HG03439 (cell line): ENCODE measurements around the gene LZTS3.
"Not testable (repeated sequence)": the region's sequence is repeated elsewhere in the genome, so short reads cannot be mapped to it uniquely, and the experiment has no call there.

ENCODE experiments used
- ATAC-seq: cut with Tn5 transposase; IDR thresholded peaks from one replicate; pipeline ENCODE4 v1.9.1; 2021; ENCODE audit warnings: mild to moderate bottlenecking, moderate library complexity; ENCODE audit not compliant: unreplicated experiment

The LZTS3 gene

DNA sequence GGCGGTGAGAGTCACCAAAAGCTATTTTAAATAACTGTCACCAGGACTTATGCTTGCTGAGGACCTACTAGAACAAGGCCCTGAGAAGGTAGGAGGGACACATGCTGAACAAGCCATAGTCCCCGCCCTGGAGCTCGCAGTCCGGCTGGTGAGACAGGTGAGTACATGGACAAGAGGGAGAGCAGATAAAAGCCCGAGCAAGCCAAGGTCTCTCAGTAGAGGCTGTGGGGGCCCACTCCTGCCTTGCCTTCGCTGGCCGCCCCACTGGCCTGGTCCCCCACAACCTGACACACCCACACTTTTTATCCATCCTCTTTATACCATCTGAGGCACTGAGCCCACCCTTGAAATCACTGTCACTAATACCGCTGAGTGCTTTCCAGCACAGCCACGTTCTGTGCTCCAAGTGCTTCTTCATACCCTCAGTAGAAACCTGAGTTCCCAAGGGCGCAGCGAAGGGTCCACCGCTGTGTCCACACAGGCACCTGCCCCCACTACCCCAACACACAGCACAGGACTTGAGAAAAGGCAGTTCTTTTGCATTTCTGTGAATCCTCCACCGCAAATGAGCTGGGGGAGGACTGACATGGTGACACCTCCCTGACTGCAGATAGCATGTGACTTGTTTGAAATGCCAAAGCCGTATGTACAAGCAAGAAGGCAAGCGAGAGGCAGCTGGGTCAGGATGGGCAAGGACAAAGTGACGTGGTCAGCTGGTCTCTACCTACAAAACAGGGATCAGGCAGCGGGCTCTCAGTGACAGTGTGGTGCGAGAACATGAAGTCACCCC is 19.1 kb upstream of the LZTS3 start:
- ATAC-seq: no peak

GRCh38 chr20:3190681-3191111 is 17.3 kb upstream of the LZTS3 start:
- ATAC-seq: no peak

DNA sequence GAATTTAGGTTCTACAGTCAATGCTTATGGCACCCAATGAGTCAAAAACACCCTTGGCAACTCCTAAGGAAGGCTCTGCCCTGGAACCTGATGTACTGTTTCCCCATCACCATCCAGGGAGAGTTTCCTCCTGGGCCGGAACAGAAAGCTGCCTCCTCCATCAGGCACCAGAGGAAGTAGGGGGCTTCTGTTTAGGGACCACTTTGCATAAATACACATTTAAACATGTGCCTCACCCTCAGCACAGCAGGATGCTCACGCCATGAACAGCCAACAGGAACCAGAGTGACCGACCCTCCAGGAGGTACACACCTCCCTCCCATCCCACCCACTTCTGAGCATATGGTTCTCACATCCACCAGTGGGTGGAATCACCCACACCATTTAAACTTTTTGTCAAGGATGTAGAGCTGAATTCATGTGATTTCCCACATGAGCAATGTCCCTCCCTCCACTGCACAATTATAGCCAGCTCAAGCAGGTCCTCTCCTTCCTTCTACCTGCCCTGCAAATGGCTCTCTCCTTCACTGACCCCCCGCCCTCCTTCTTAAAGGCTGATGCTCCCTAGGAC is 16.3 kb upstream of the LZTS3 start:
- no peak for ATAC-seq

GRCh38 chr20:3188823-3189413 is 15.6 kb upstream of the LZTS3 start:
- ATAC-seq: no peak

- ATAC-seq: not testable (repeated sequence)
Observed at GRCh38 chr20:3187861-3188260, 14.5 kb upstream of the LZTS3 start.

DNA sequence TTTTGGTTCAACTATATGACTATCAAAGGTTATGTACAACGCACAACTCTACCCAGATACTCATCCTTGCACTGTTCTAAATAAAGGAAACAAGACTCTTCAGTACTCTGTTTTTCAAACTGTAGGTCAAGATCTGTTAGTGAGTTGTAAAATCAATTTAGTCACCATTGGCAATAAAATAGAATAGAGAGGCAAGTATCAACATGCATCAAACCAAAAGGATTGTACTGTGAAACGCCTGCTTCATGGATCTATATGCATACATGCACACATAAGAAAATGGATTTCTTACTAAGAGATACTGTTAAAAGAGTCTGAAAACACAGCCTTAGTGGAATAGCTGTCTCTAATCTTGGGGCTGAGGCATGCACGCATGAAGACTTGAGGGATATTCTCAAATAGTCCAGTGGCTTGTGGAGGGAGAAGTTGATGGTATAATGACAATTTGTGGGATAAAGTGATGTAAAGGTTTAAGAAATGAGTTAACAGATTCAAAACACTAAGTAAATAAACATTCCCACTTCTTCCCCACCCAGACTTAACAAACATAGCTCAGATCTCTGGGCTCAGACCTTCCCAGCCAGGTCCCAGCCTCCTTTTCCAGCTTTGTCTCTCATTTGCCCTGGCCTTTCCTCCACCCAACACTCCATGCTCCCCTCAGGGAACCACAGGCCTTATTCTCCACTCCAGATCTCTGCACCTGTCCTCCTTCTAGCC is 10.7 kb upstream of the LZTS3 start:
- no peak for ATAC-seq

GRCh38 chr20:3182429-3182828 is 9.1 kb upstream of the LZTS3 start:
- ATAC-seq: not testable (repeated sequence)

- no peak for ATAC-seq
Observed at GRCh38 chr20:3181270-3181669, 7.9 kb upstream of the LZTS3 start.

DNA sequence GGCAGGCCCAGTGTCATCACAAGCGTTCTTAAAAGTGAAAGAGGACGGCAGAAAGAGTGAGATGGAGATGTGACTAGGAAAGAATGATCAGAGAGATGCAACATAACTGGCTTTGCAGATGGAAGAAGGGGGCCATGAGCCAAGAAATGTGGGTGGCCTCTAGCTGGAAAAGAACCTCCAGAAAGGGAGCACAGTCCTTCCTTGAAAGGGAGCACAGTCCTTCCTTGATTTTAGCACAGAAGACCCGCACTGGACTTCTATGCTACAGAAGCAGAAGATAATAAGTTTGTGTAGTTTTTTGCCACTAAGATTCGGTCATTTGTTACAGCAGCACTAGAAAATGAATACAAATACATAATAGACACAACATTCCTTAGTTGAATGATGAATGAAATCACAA is 7.0 kb upstream of the LZTS3 start:
- ATAC-seq: no peak

GRCh38 chr20:3177746-3178485 is 4.6 kb upstream of the LZTS3 start:
- no peak for ATAC-seq

GRCh38 chr20:3175270-3175669 is 1.9 kb upstream of the LZTS3 start:
- no peak for ATAC-seq

- ATAC-seq: no peak
Observed at GRCh38 chr20:3174442-3175261, 1.3 kb upstream of the LZTS3 start.

DNA sequence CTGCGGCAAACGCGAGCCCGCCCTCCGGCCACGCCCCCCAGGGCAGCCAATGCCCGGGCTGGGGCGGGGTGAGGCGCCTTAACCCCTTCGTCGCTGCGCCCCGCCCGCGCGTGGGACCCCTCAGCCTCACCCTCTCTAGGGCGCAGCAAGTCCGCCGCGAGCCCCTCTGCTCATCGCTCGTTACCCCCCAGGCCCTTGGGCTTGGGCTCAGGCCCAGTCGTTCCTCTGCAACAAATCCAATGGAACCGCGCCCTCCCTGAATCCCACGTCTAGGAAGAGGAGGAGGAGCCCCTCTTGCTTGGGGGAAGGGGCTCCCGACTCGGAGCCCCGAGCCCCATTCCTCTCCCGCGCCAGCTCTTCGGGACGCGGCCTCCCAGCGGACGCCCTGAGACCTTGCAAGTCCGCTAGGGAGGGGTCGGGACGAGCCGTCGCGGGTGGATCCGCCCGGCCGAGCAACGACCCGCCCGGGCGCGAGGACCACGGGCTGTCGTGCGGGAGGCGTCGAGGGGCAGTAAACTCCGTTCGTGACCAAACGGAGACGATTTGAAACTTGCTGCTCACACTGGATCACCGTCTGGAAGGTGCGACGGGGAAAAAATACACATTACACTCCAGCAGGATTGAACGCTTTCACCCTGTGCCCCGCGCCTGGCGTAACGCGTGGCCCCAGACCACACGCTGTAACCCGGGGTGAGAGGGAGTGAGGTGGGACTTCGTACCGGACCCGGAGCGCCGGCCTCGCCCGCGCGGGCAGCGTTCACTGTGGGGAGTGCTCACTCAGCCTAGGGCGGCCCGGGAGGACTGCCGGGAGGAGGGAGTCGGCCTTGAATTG is 477 bp upstream of the LZTS3 start:
- no peak for ATAC-seq

GRCh38 chr20:3172126-3172932 is 1.0 kb downstream of the LZTS3 start:
- ATAC-seq: no peak

- ATAC-seq: no peak
Observed at GRCh38 chr20:3171391-3172125, 1.8 kb downstream of the LZTS3 start.

- ATAC-seq: no peak
Observed at GRCh38 chr20:3168829-3169590, 4.3 kb downstream of the LZTS3 start.
